Measurements from ENCODE around the gene FAM13B.
"Not testable (repeated sequence)": the region's sequence is repeated elsewhere in the genome, so short reads cannot be mapped to it uniquely, and the experiment has no call there.

Gene FAM13B

GRCh38 chr5:138033907-138034306 lies 1.0 kb upstream of the FAM13B start:
- DNase-seq, result no peak

DNA sequence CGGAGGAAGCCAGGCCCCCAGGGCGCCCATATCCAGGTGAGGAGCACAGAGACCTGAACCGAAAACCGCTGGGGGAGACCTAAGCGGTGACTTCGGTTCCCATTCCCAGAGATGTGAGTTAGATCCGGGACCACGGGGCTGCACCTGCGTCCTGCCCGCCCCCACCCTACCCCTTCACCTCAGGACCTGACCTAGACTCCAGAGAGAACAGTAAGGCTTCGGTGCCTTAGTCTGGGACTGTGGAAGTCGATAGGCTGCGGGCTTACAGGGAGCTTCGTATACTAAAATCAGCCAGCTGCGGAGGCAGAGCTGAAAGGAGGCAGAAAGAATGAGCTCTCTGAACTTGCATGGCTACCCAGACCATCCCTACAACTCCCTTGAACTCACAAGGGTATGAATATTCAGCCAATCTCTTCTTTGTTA lies 518 bp upstream of the FAM13B start:
- no peak for DNase-seq

GRCh38 chr5:138032028-138032571 lies 779 bp downstream of the FAM13B start:
- DNase-seq, result no peak

- no peak for DNase-seq
Observed at GRCh38 chr5:138029944-138030343, 2.9 kb downstream of the FAM13B start.

DNA sequence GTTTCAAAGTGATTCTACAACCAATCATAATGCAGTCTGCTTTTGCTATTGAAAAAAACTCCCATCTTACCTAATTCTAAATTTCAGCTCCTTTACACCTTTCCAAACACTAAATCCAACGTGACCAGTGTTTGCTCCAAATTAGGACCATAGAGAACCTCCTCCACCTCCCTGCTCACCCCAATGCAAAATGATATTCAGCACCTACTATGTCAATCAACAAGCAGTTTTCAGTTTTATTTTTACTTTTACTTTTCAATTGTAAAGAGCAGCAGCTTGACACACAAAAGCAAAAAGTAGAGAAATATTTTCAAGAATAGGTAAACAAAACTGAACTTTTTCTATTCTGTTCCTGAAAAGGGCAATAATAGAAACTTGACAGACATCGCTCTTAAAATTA lies 3.4 kb downstream of the FAM13B start:
- no peak for DNase-seq

DNA sequence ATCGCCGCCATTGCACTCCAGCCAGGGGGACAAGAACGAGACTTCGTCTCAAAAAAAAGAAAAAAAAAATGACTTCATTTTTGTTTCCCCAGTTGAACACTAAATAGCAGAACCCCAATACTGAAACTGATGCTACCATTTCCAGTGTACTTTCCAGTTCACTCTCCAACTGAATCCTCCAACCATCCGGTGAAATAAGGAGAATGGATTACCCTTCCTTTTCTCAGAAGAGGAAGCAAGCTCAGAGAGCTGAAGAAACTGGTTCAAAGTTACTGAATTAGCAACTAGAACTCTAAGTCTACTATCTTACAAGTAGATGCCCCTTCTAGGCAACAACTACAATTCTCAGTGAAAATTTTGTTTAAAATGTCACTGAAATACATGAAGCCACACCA lies 3.9 kb downstream of the FAM13B start:
- DNase-seq, result no peak

GRCh38 chr5:138028262-138028970 lies 4.5 kb downstream of the FAM13B start:
- not testable (repeated sequence) for DNase-seq

DNA sequence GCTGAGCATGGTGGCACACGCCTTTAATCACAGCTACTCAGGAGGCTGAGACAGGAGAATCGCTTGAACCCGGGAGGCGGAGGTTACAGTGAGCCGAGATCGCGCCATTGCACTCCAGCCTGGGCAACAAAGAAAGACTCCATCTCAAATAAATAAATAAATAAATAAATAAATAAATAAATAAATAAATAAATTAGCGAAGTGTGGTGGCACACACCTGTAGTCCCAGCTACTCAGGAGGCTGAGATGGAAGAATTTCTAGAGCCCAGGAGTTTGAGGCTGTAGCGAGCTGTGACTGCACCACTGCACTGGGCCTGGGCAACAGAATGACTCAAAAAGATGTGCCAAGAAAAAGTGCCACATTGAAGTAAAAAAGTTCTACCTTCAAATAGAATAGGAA lies 6.1 kb downstream of the FAM13B start:
- DNase-seq, result not testable (repeated sequence)

DNA sequence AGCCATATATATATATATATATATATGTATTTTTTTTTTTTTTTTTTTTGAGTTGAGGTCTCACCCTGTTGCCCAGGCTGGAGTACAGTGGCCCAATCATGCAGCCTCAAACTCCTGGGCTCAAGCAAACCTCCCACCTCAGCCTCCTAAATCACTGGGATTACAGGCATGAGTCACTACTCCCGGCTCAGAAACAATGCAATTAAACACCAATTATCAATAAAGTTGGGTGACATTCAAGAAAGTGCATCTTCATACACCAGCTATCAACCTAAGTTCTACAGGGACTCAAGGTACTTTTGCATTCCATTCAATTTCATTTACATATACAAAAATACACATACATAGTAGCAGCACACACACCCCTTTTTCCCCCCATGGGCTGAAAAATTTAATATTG lies 7.6 kb downstream of the FAM13B start:
- DNase-seq, result no peak

GRCh38 chr5:138024117-138024516 lies 8.8 kb downstream of the FAM13B start:
- no peak for DNase-seq

DNA sequence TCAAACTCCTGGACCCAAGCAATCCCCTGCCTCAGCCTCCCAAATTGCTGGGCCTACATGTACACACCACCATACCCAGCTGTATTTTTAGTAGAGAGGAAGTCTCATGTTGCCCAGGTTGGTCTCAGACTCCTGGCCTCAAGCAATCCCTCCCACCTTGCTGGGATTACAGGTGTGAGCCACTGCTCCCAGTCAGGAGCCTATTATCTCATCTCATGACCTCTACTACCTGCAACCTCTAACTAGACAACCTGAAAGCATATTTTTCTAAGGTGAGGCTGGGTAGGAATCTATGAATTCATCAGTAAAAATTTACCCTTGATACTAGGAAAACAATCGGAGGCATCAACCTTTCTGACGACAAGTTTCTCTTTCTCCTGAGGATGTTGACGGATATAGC lies 10.0 kb downstream of the FAM13B start:
- no peak for DNase-seq

DNA sequence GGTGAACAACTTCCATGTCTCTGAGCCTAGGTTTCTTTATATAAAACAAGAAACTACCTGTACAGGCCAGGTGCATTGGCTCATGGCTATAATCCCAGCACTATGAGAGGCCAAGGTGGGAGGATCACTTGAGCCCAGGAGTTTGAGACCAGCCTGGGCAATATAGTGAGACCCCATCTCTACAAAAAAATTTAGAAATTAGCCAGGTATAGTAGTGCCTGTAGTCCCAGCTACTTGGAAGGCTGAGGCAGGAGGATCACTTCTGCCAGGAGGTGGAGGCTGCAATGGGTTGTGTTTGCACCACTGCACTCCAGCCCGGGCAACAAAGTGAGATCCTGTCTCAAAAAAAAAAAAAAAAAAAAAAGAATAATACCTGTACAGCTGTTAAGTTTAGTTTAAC lies 11.1 kb downstream of the FAM13B start:
- no peak for DNase-seq

DNA sequence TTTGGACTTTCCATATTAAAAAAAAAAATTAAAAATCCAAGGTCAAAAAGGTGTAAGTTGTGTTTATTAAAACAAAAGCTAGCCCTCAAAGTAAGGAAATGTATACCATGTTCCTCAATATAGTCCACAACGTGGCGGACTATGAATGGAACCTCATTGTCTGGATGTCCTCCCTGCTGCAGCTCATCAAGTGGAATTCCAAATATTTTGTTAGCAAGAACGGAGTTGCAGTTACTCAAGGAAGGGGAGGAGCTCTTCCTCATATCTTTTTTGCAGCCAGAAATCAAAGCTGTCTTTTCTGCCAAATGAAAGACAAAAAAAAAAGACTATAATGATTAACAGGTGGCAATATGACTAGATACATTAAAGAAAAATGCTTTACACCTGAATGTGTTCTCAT lies 14.0 kb downstream of the FAM13B start:
- no peak for DNase-seq

DNA sequence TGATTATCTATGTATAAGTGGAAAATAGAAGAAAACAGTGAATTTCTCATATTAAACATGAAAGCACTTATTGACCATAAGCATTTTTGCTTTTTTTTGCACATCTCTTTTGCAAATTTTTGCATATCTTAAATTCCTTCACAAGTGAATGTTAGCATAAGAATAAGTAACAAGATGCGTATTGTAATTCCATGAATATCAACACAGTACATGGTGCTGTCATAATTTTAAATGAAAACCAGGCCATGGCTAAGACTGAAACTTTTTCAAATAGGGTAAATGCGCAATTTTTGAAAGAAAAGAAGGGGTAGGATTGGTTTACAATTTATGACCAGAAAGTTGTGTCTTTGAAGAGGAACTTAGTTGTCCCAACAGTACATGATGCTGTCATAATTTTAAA lies 17.0 kb downstream of the FAM13B start:
- no peak for DNase-seq

DNA sequence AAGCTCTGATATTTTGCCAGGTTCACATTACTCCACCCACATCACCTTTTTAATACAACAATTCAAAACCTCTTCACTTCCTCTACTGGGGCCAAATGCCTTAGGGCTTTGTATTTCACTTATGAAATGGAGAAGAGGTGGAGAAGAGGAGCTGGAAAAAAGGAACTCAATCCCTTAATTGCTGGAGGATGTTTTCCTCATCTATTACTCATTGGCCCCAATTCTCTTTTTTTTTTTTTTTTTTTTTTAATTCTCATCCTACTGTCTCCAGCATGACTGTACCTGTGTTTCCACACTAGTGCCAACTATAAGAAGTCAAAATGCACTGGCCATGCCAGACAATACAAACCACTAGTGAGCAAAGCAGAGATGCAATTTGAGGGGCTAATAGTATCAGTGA lies 20.9 kb downstream of the FAM13B start:
- DNase-seq, result no peak

DNA sequence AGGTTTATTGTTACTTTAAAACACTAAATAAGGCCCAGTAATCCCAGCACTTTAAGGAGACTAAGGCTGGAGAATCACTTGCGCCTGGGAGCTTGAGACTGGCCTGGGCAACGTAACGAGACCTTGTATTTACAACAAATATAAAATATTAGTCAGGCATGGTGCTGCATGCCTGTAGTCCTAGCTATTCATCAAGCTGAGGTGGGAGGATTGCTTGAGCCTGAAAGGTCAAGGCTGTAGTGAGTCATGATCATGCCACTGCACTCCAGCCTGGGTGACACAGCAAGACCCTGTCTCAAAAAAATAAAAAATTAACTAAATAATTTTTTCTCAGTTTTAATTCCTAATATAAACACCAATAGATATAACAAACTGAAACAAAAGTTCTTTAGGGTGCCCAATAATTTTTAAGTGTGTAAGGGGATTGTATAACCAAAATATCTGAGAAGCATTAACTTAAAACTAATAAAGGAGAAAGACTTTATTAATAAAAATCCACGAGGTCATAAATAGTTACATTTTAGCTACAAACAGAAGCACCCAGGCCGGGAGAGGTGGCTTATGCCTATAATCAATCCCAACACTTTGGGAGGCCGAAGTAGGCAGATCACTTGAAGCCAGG lies 32.7 kb downstream of the FAM13B start:
- no peak for DNase-seq

DNA sequence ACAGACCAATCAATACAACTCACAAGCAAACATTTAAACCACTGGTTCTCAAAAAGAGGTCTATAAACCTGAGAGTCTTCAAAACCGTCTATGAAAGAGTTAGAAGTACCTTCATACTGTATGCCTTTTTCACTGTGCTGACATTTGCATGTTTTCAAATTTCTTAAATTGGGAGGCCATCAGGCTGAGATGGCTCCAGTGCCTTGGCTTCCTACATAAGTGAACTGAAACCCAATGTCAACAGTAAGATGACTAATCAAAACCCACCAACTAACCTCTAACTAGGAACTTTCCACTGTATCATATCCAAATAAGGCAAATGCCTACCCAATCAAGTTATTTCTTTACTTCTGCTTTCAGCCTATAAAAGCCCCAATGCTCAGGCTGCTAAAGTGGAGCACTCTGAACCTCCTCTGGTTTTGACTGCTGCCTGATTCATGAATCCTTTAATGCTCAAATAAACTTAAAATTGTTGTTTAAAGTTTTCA lies 35.1 kb downstream of the FAM13B start:
- no peak for DNase-seq

GRCh38 chr5:137995749-137996128 lies 37.1 kb downstream of the FAM13B start:
- DNase-seq, result no peak

DNA sequence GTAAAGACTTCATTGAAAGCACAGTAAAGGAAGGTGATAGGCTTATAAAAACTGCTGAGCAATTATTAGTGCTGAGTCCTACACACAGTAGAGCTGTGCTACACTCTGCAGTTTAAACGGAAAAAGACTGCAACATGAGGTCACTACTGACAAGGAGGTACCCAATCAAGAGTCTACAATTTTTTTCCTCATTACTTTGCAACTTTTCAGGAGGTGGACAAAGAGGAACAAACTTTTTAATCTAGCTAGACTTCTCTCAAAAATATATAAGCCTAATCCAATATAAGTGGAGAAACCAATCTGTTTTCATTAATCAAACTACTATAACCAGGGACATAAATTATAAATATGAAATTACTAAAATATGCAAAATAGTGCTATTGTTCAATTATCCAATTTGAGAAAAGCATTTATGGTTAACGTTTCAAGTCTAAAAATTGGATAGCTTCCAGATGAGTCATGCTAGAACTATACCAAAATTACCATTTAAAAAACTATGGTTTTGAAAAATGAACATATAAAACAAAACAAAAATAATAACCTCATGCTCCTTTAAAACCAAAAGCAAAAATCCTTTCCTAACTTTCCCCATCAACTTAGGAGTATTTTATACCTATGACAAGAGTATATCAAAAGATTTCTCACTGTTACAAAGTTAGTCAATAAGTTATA lies 37.7 kb downstream of the FAM13B start:
- no peak for DNase-seq

GRCh38 chr5:137994556-137994955 lies 38.3 kb downstream of the FAM13B start:
- no peak for DNase-seq

DNA sequence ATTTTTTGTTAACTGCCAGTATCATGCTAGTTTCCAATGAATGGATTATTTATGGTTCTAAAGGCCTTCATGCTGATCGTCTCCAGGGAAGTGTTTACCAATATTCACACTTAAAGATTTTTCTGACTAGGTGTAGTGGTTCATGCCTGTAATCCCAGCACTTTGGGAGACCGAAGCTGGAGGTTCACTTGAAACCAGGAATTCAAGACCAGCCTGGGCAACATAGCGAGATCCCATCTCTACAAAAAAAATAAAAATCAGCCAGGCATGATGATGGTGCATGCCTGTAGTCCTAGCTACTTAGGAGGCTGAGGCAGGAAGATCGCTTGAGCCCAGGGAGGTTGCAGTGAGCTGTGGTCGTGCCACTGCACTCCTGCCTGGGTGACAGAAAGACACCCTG lies 43.5 kb downstream of the FAM13B start:
- DNase-seq, result no peak

GRCh38 chr5:137975208-137975607 lies 57.7 kb downstream of the FAM13B start:
- no peak for DNase-seq

DNA sequence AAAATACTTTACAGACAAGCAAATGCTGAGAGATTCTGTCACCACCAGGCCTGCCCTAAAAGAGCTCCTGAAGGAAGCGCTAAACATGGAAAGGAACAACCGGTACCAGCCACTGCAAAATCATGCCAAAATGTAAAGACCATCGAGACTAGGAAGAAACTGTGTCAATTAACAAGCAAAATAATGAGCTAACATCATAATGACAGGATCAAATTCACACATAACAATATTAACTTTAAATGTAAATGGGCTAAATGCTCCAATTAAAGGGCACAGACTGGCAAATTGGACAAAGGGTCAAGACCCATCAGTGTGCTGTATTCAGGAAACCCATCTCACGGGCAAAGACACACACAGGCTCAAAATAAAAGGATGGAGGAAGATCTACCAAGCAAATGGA lies 62.5 kb downstream of the FAM13B start:
- DNase-seq, result not testable (repeated sequence)

DNA sequence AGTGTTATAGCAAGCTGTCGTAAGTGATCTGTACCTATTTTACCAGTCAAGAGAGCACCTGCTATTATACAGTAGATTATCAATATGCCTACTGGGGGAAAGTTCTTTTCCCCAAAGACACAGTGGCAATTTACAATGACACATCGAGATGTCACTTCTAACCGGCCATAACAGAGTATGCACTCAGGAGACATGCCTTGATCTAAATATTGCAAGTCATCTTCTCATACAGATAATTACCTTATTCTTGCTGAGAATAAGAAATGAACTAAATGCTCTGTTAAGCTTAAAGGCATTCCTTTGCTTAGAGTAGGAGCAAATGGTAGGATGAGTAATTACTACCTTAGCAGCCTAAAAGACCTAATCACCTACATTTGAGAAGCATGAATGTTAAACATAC lies 72.1 kb downstream of the FAM13B start:
- DNase-seq, result no peak
